GM23338 (cell line): ENCODE results near the gene ROGDI. TPM values are rescaled to one million over a fixed set of nuclear protein-coding genes. Genes with fewer than 3 reads are reported as not detected.
"Not testable (repeated sequence)": the region's sequence is repeated elsewhere in the genome, so short reads cannot be mapped to it uniquely, and the experiment has no call there.

Experiments used
- ATAC-seq: fragments of 200-7000 bp; cut with Tn5 transposase; 3 replicates; pipeline ENCODE4 v1.9.1; 2020
- DNase-seq: peaks from one replicate; pipeline ENCODE4 v3.0.0-alpha.2; 2015; ENCODE audit warnings: low spot score
- H2AFZ ChIP-seq: fragments of 200-600 bp; sonication (generic); 2 replicates; pipeline ENCODE4 v1.8.0; 2016; ENCODE audit warnings: antibody characterized with exemption, mild to moderate bottlenecking, moderate library complexity
- H3F3A ChIP-seq: fragments of 200-600 bp; sonication (generic); replicated peaks from 2 replicates; pipeline ENCODE4 v1.8.0; 2017; ENCODE audit warnings: antibody characterized with exemption, mixed run types, low read depth
- H3K27ac ChIP-seq: fragments of 200-600 bp; sonication (generic); 2 replicates; pipeline ENCODE4 v1.6.1; 2016; ENCODE audit warnings: low read depth
- H3K27me3 ChIP-seq: fragments of 200-600 bp; sonication (generic); 2 replicates; pipeline ENCODE4 v1.8.0; 2016; ENCODE audit warnings: mild to moderate bottlenecking, mixed run types, moderate library complexity; ENCODE audit not compliant: insufficient read depth
- H3K36me3 ChIP-seq: fragments of 200-600 bp; sonication (generic); 2 replicates; pipeline ENCODE4 v1.8.0; 2016; ENCODE audit warnings: mild to moderate bottlenecking; ENCODE audit not compliant: insufficient read depth
- H3K4me1 ChIP-seq: fragments of 200-600 bp; sonication (generic); 2 replicates; pipeline ENCODE4 v1.8.0; 2016; ENCODE audit warnings: mild to moderate bottlenecking, moderate library complexity; ENCODE audit not compliant: insufficient read depth
- H3K4me2 ChIP-seq: fragments of 200-600 bp; sonication (generic); 2 replicates; pipeline ENCODE4 v1.7.1; 2017; ENCODE audit warnings: mixed run types
- H3K4me3 ChIP-seq: fragments of 200-600 bp; sonication (generic); 2 replicates; pipeline ENCODE4 v1.6.1; 2016; ENCODE audit warnings: mixed run types
- H3K79me2 ChIP-seq: fragments of 200-600 bp; sonication (generic); replicated peaks from 2 replicates; pipeline ENCODE4 v1.8.0; 2017; ENCODE audit warnings: mild to moderate bottlenecking; ENCODE audit not compliant: insufficient read depth
- H3K9me2 ChIP-seq: fragments of 200-600 bp; sonication (generic); 2 replicates; pipeline ENCODE4 v1.8.0; 2017; ENCODE audit not compliant: insufficient read depth
- H4K20me1 ChIP-seq: fragments of 200-600 bp; sonication (generic); replicated peaks from 2 replicates; pipeline ENCODE4 v1.8.0; 2017; ENCODE audit warnings: mild to moderate bottlenecking; ENCODE audit not compliant: insufficient read depth
- H3K27ac Mint-ChIP-seq: 2 replicates; pipeline ENCODE4 v1.8.0; 2020; ENCODE audit warnings: inconsistent platforms, mild to moderate bottlenecking, moderate library complexity, mixed read lengths
- H3K27me3 Mint-ChIP-seq: 3 replicates; pipeline ENCODE4 v1.8.0; 2022; ENCODE audit warnings: low read depth, mild to moderate bottlenecking, moderate library complexity, mixed read lengths, inconsistent platforms; ENCODE audit not compliant: insufficient read depth, poor library complexity
- H3K36me3 Mint-ChIP-seq: 3 replicates; pipeline ENCODE4 v1.8.0; 2021; ENCODE audit warnings: low read depth, mild to moderate bottlenecking, inconsistent platforms, moderate library complexity, mixed read lengths
- H3K4me1 Mint-ChIP-seq: 3 replicates; pipeline ENCODE4 v1.8.0; 2020; ENCODE audit warnings: mild to moderate bottlenecking, inconsistent platforms, mixed read lengths
- H3K4me3 Mint-ChIP-seq: 3 replicates; pipeline ENCODE4 v1.8.0; 2021; ENCODE audit warnings: moderate library complexity, mild to moderate bottlenecking, inconsistent platforms, mixed read lengths
- H3K9me3 Mint-ChIP-seq: 3 replicates; pipeline ENCODE4 v1.8.0; 2020; ENCODE audit warnings: moderate library complexity, mild to moderate bottlenecking, inconsistent platforms, mixed read lengths
- CREB1 ChIP-seq: fragments of 250-450 bp; sonication (Bioruptor Pico); IDR thresholded peaks from 2 replicates; pipeline ENCODE4 v1.5.0; 2020; ENCODE audit warnings: low read depth, mild to moderate bottlenecking, moderate library complexity
- CTCF ChIP-seq, 2 experiments: fragments of 200-600 bp in 1 of 2; sonication (generic) in 1 of 2; conservative IDR thresholded peaks; 2 replicates each; pipeline versions ENCODE4 v1.5.1 to v1.6.1; 2016 to 2017; ENCODE audit warnings: antibody characterized with exemption in 2 of 2, low read depth in 2 of 2, mild to moderate bottlenecking in 2 of 2, moderate library complexity in 1 of 2
- ETS1 ChIP-seq: IDR thresholded peaks from 2 replicates; pipeline ENCODE4 v1.6.1; 2016; ENCODE audit warnings: antibody characterized with exemption
- EZH2 ChIP-seq: fragments of 200-600 bp; sonication (generic); IDR thresholded peaks from one replicate; pipeline ENCODE4 v1.8.0; 2017; ENCODE audit warnings: antibody characterized with exemption, mild to moderate bottlenecking, low read depth; ENCODE audit not compliant: unreplicated experiment
- EZH2phosphoT487 ChIP-seq: fragments of 200-600 bp; sonication (generic); IDR thresholded peaks from one replicate; pipeline ENCODE4 v1.8.1; 2018; ENCODE audit warnings: antibody characterized with exemption; ENCODE audit not compliant: unreplicated experiment
- JUNB ChIP-seq: IDR thresholded peaks from one replicate; pipeline ENCODE4 v1.6.1; 2016; ENCODE audit warnings: antibody characterized with exemption; ENCODE audit not compliant: unreplicated experiment
- NANOG ChIP-seq: IDR thresholded peaks from 2 replicates; pipeline ENCODE4 v1.6.1; 2016; ENCODE audit warnings: antibody characterized with exemption, borderline replicate concordance
- POLR2AphosphoS5 ChIP-seq: IDR thresholded peaks from 2 replicates; pipeline ENCODE4 v1.6.1; 2016; ENCODE audit warnings: antibody characterized with exemption, low read depth
- REST ChIP-seq: IDR thresholded peaks from one replicate; pipeline ENCODE4 v1.6.1; 2018; ENCODE audit warnings: antibody characterized with exemption; ENCODE audit not compliant: unreplicated experiment
- STAT1 ChIP-seq: IDR thresholded peaks from one replicate; pipeline ENCODE4 v1.6.1; 2016; ENCODE audit warnings: antibody characterized with exemption; ENCODE audit not compliant: unreplicated experiment
- ZNF331 ChIP-seq: fragments of 250-450 bp; sonication (Bioruptor Pico); IDR thresholded peaks from 2 replicates; pipeline ENCODE4 v1.5.0; 2020; ENCODE audit warnings: low read depth, mild to moderate bottlenecking, moderate library complexity
- polyA plus RNA-seq: library from polyadenylated mRNA; unstranded; fragments of >200 nt; fragmentation: Nextera tagmentation; extraction: Ambion mirVana; gene quantifications from 2 replicates; pipeline ENCODE4 v1.2.1, GENCODE V29; 2016
- total RNA-seq: library from RNA; depleted of rRNA; stranded (reverse); fragments of >200 nt; shearing (Covaris generic); gene quantifications from 2 replicates; pipeline ENCODE4 v1.2.3, GENCODE V29; 2014

ROGDI gene
- total and polyA plus RNA-seq, 2 experiments from 2014 or later: 30.3 to 38.8 TPM

- H2AFZ ChIP-seq: peak overlapping the region; percentile 83; the same call in 1 of the 2 replicates
- not testable (repeated sequence) for ATAC-seq
Observed at GRCh38 chr16:4784444-4784987, 17.9 kb downstream of the ROGDI start.

GRCh38 chr16:4783951-4784336 is 18.5 kb downstream of the ROGDI start:
- H2AFZ ChIP-seq: peak overlapping the region; percentile 83; the same call in 1 of the 2 replicates
- no peak overlapping the region for H3K27ac Mint-ChIP-seq
- TF ChIP-seq ETS1: no peak
- no peak for TF ChIP-seq CREB1 (CRISPR knock-in tag)
- no peak for TF ChIP-seq JUNB
- TF ChIP-seq CTCF (conservative IDR thresholded peaks at IDR 0.05; ENCODE audit: low read depth in 2 of 2): no peak
- TF ChIP-seq EZH2phosphoT487: no peak
- TF ChIP-seq NANOG: no peak
- TF ChIP-seq ZNF331 (CRISPR knock-in tag): no peak
- TF ChIP-seq POLR2AphosphoS5: no peak
- no peak for TF ChIP-seq STAT1
- TF ChIP-seq REST: no peak
- no peak for TF ChIP-seq EZH2

More at GRCh38 chr16:4784444-4784987, 17.9 kb downstream of the ROGDI start:
- H3F3A ChIP-seq, H3K36me3 ChIP-seq, H3K4me2 ChIP-seq, H3K27me3 ChIP-seq, H3K9me3 Mint-ChIP-seq, H3K79me2 ChIP-seq, H3K27ac ChIP-seq, H3K4me3 ChIP-seq, DNase-seq, H3K9me2 ChIP-seq, H3K27ac Mint-ChIP-seq, H3K4me3 Mint-ChIP-seq, H4K20me1 ChIP-seq: not testable (repeated sequence)
- Mint-ChIP-seq H3K27me3 (peaks cover 29% of the 10 kb centered on the region), H3K36me3 (peaks cover 19% of the 10 kb centered on the region), H3K4me1 (peaks cover 13% of the 10 kb centered on the region)
- H3K4me1 ChIP-seq: peaks cover 12% of the 10 kb centered on the region; the same call in 1 of the 2 replicates

More at GRCh38 chr16:4783951-4784336, 18.5 kb downstream of the ROGDI start:
- no peaks in the 10 kb centered on the region for H4K20me1 ChIP-seq
- no peak overlapping the region for H3K4me2 ChIP-seq
- H3K4me1 ChIP-seq: peaks cover 12% of the 10 kb centered on the region; the same call in 1 of the 2 replicates
- Mint-ChIP-seq H3K4me3 (no peak overlapping the region), H3K9me3 (peaks cover 2% of the 10 kb centered on the region; the same call in 2 of the 3 replicates), H3K27me3 (peaks cover 30% of the 10 kb centered on the region), H3K36me3 (peaks cover 19% of the 10 kb centered on the region), H3K4me1 (peaks cover 13% of the 10 kb centered on the region)
- ATAC-seq: no peak
- no peak for DNase-seq
- H3K36me3 ChIP-seq: no peaks in the 10 kb centered on the region
- H3F3A ChIP-seq: no peaks in the 10 kb centered on the region
- H3K4me3 ChIP-seq: no peak overlapping the region
- H3K9me2 ChIP-seq: no peaks in the 10 kb centered on the region
- H3K79me2 ChIP-seq: no peaks in the 10 kb centered on the region
- H3K27ac ChIP-seq: no peak overlapping the region
- H3K27me3 ChIP-seq: no peaks in the 10 kb centered on the region
